OCI-LY7 (cell line): ENCODE measurements around the gene SKA2. TPM values are rescaled to one million over a fixed set of nuclear protein-coding genes. Genes with fewer than 3 reads are reported as not detected.
A peak's percentile ranks its signal among the peaks of the same experiment; 100 is the strongest.

Source experiments
- BruUV-seq: library from RNA; stranded (reverse); fragments of 400-500 nt; replicated peaks from 2 replicates; lab custom pipeline; 2021; lab: Mats Ljungman, UMichigan
- CTCF ChIA-PET: fragments of 300-600 bp; sonication (Branson Sonifier 250); formaldehyde crosslinking; loops from one replicate; lab custom pipeline; 2022; ENCODE audit warnings: antibody characterized with exemption; ENCODE audit not compliant: unreplicated experiment; lab: Charles Lee
- POLR2A ChIA-PET: fragments of 300-600 bp; sonication (Branson Sonifier 250); formaldehyde crosslinking; loops from one replicate; lab custom pipeline; 2022; ENCODE audit warnings: antibody characterized with exemption; lab: Charles Lee
- DNase-seq: peaks from one replicate; pipeline ENCODE4 v3.0.0-alpha.2; 2015; ENCODE audit warnings: low spot score
- H2AFZ ChIP-seq: fragments of 200-600 bp; sonication (generic), shearing (Covaris generic); 2 replicates; pipeline ENCODE4 v1.6.1; 2014; ENCODE audit warnings: mild to moderate bottlenecking, antibody characterized with exemption, low read length, moderate library complexity
- H3K27ac ChIP-seq: fragments of 200-600 bp; sonication (generic); 2 replicates; pipeline ENCODE4 v1.5.1; 2014; ENCODE audit warnings: mixed run types, low read depth, mild to moderate bottlenecking, moderate library complexity, low read length, inconsistent platforms; ENCODE audit not compliant: poor library complexity, severe bottlenecking
- H3K36me3 ChIP-seq: fragments of 200-600 bp; sonication (generic); 2 replicates; pipeline ENCODE4 v1.6.1; 2014; ENCODE audit warnings: mild to moderate bottlenecking, antibody characterized with exemption, low read length, moderate library complexity, mixed read lengths; ENCODE audit not compliant: insufficient read depth
- H3K4me1 ChIP-seq: fragments of 200-600 bp; sonication (generic); 2 replicates; pipeline ENCODE4 v1.5.1; 2014; ENCODE audit warnings: mild to moderate bottlenecking, low read length; ENCODE audit not compliant: insufficient read depth, poor library complexity, severe bottlenecking
- H3K4me2 ChIP-seq: fragments of 200-600 bp; sonication (generic); 2 replicates; pipeline ENCODE4 v1.6.1; 2014; ENCODE audit warnings: mild to moderate bottlenecking, low read length
- H3K4me3 ChIP-seq: fragments of 200-600 bp; sonication (generic); 2 replicates; pipeline ENCODE4 v1.5.1; 2014; ENCODE audit warnings: mild to moderate bottlenecking, low read depth, low read length; ENCODE audit not compliant: poor library complexity, severe bottlenecking
- H3K79me2 ChIP-seq: fragments of 200-600 bp; sonication (generic); 2 replicates; pipeline ENCODE4 v1.6.1; 2016; ENCODE audit warnings: low read depth, mild to moderate bottlenecking, low read length, moderate library complexity, mixed read lengths; ENCODE audit not compliant: insufficient read depth
- H3K9me2 ChIP-seq: fragments of 200-600 bp; sonication (generic); 2 replicates; pipeline ENCODE4 v1.6.1; 2016; ENCODE audit warnings: mild to moderate bottlenecking, low read length, mixed read lengths; ENCODE audit not compliant: insufficient read depth
- H3K9me3 ChIP-seq: fragments of 200-600 bp; sonication (generic); 2 replicates; pipeline ENCODE4 v1.6.1; 2014; ENCODE audit warnings: mild to moderate bottlenecking, mixed run types, low read length, mixed read lengths
- H4K20me1 ChIP-seq: fragments of 200-600 bp; sonication (generic); 2 replicates; pipeline ENCODE4 v1.6.1; 2014; ENCODE audit warnings: mild to moderate bottlenecking, antibody characterized with exemption, low read length, moderate library complexity, mixed read lengths; ENCODE audit not compliant: insufficient read depth
- CTCF ChIP-seq: fragments of 200-600 bp; sonication (generic); conservative IDR thresholded peaks from 2 replicates; pipeline ENCODE4 v1.5.1; 2014; ENCODE audit warnings: mild to moderate bottlenecking, antibody characterized with exemption, low read length, moderate library complexity, mixed read lengths
- EZH2phosphoT487 ChIP-seq: fragments of 200-600 bp; sonication (generic); IDR thresholded peaks from 2 replicates; pipeline ENCODE4 v1.6.1; 2018; ENCODE audit warnings: low read depth, borderline replicate concordance, mild to moderate bottlenecking, mixed run types, antibody characterized with exemption, low read length, moderate library complexity, mixed read lengths
- intact Hi-C: fragments of 100-400 bp; cut with micrococcal nuclease; formaldehyde crosslinking; loops from one replicate; pipeline ENCODE4 v1.10.0; 2022; ENCODE audit not compliant: unreplicated experiment
- microRNA-seq: library from miRNA; unstranded; fragments of <30 nt; microRNA quantifications from one replicate; pipeline ENCODE4 v1.2.0, GENCODE V29; 2022; ENCODE audit warnings: borderline replicate concordance
- small RNA-seq: library from RNA; depleted of rRNA; stranded (forward); fragments of <200 nt; gene quantifications from one replicate; pipeline ENCODE3, GENCODE V24; 2014
- total RNA-seq, 2 experiments: library from RNA; depleted of rRNA in 1 of 2; stranded (reverse); fragments of >200 nt in 1 of 2; shearing (Covaris generic) in 1 of 2; gene quantifications; 2 replicates each; pipeline ENCODE4 v1.2.3, GENCODE V29; 2014 to 2022

The SKA2 gene
- total RNA-seq, 2 experiments from 2014 or later, result 82.5 to 106 TPM

- Histone ChIP-seq H3K79me2 (no peaks in the 10 kb centered on the region), H3K4me3 (no peak overlapping the region), H2AFZ (no peak overlapping the region), H3K4me1 (no peaks in the 10 kb centered on the region), H3K36me3 (peaks cover 90% of the 10 kb centered on the region), H3K4me2 (no peak overlapping the region), H3K9me2 (no peaks in the 10 kb centered on the region), H4K20me1 (no peaks in the 10 kb centered on the region), H3K9me3 (no peaks in the 10 kb centered on the region), H3K27ac (no peak overlapping the region)
- POLR2A ChIA-PET, result no interaction called here
- CTCF ChIA-PET, result no interaction called here
- TF ChIP-seq CTCF, result no peak
- TF ChIP-seq EZH2phosphoT487, result no peak
- DNase-seq, result no peak
- intact Hi-C loops, result no loop called here
- no TSS peak for BruUV-seq
Measured at GRCh38 chr17:59062509-59062908, 92.5 kb downstream of the SKA2 start.

Small RNA genes within 50 kb of the gene (microRNA-seq; reads per million reads assigned to microRNA genes)
- gene MIR301A (53.0 reads per million, percentile 46 among the genes with 10 or more reads in this experiment), gene MIR454 (9,717 reads per million, percentile 94 among the genes with 10 or more reads in this experiment)

Small RNA genes within 50 kb of the gene (small RNA-seq; reads per million reads assigned to genes)
- gene MIR301A (1.4 reads per million, percentile 63 among the genes with 10 or more reads in this experiment), gene MIR454 (1.2 reads per million, percentile 57 among the genes with 10 or more reads in this experiment), gene RNU2-58P (0.57 reads per million, percentile 14 among the genes with 10 or more reads in this experiment)

Other genes starting within 250 kb of the SKA2 start
- gene TRIM37, start 48.3 kb downstream of the SKA2 start, total RNA-seq (2014; rRNA removed; shearing (Covaris generic)), result 32.7 and 35.4 TPM in 2 replicates
- 22.4 and 27.9 TPM in 2 replicates for gene TRIM37, start 48.3 kb downstream of the SKA2 start, total RNA-seq (2022)
- gene PRR11, start 560 bp upstream of the SKA2 start, total RNA-seq (2014; rRNA removed; shearing (Covaris generic)), result 21.9 and 27.3 TPM in 2 replicates
- 106 and 123 TPM in 2 replicates for gene PRR11, start 560 bp upstream of the SKA2 start, total RNA-seq (2022)
- 16.4 and 19.9 TPM in 2 replicates for gene SMG8, start 54.8 kb upstream of the SKA2 start, total RNA-seq (2014; rRNA removed; shearing (Covaris generic))
- gene SMG8, start 54.8 kb upstream of the SKA2 start, total RNA-seq (2022), result 16.5 and 17.3 TPM in 2 replicates
- gene GDPD1, start 65.3 kb upstream of the SKA2 start, total RNA-seq (2014; rRNA removed; shearing (Covaris generic)), result 0.51 and 1.3 TPM in 2 replicates
- 3.6 and 5.0 TPM in 2 replicates for gene GDPD1, start 65.3 kb upstream of the SKA2 start, total RNA-seq (2022)
- 0.88 and 2.2 TPM in 2 replicates for gene YPEL2, start 176.5 kb upstream of the SKA2 start, total RNA-seq (2014; rRNA removed; shearing (Covaris generic))
- gene YPEL2, start 176.5 kb upstream of the SKA2 start, total RNA-seq (2022), result 3.1 and 5.1 TPM in 2 replicates